ENCODE measurements around the gene ANTXR2.
"Not testable (repeated sequence)": the region's sequence is repeated elsewhere in the genome, so short reads cannot be mapped to it uniquely, and the experiment has no call there.

The ANTXR2 gene

DNA sequence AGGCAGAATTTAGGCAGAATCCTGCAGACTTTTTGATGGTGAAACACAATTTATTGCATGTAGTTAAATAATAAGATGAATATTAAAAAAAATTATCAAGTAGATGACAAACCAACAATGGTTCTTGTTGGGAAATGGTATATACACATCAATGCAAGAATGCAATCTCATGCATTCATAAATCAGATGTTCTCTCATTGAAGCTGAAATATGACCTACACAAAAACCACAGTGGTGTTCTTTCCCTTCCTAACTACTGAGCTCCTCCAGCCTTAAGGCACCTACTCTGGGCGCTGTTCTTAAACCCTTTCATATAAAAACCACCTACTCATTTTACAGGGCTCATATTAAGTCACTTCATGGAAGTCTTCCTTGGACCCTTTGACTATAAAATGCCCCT is 64.1 kb downstream of the ANTXR2 start:
- Mint-ChIP-seq H3K27me3 (ENCODE audit: low read depth, poor library complexity) (no peaks in the 10 kb centered on the region), H3K4me1 (no peaks in the 10 kb centered on the region), H3K27ac (no peak overlapping the region), H3K36me3 (ENCODE audit: low read depth) (peaks cover 72% of the 10 kb centered on the region), H3K9me3 (peaks cover 22% of the 10 kb centered on the region), H3K4me3 (no peak overlapping the region)
- DNase-seq: no peak
- TF ChIP-seq, protein P1, sequence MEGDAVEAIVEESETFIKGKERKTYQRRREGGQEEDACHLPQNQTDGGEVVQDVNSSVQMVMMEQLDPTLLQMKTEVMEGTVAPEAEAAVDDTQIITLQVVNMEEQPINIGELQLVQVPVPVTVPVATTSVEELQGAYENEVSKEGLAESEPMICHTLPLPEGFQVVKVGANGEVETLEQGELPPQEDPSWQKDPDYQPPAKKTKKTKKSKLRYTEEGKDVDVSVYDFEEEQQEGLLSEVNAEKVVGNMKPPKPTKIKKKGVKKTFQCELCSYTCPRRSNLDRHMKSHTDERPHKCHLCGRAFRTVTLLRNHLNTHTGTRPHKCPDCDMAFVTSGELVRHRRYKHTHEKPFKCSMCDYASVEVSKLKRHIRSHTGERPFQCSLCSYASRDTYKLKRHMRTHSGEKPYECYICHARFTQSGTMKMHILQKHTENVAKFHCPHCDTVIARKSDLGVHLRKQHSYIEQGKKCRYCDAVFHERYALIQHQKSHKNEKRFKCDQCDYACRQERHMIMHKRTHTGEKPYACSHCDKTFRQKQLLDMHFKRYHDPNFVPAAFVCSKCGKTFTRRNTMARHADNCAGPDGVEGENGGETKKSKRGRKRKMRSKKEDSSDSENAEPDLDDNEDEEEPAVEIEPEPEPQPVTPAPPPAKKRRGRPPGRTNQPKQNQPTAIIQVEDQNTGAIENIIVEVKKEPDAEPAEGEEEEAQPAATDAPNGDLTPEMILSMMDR (IDR thresholded peaks at IDR 0.05): no peak

DNA sequence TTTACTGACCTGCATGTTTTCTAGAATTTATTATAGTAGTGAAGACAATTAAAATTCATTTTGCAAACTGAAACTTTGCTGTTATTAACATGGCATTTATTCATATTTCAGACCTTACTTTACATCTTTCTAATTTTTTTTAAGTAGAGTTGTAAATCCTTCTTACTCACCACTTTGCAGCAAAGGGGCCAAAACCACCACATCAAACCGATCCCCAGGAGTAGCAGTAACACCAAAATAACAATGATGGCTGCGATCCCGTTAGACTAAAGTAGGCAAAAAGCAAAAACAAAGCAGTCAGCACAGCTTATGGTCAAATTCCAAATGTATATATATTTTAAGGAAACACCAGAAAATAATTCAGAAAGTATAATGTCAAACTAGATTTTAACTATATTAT is 64.7 kb downstream of the ANTXR2 start:
- H3K9me3 Mint-ChIP-seq: peaks cover 27% of the 10 kb centered on the region
- TF ChIP-seq, protein P1 (IDR thresholded peaks at IDR 0.05): no peak
- no peaks in the 10 kb centered on the region for H3K27me3 Mint-ChIP-seq (ENCODE audit: low read depth, poor library complexity)
- H3K36me3 Mint-ChIP-seq (ENCODE audit: low read depth): peaks cover 75% of the 10 kb centered on the region
- H3K4me3 Mint-ChIP-seq: no peak overlapping the region
- H3K4me1 Mint-ChIP-seq: no peaks in the 10 kb centered on the region
- no peak for DNase-seq
- no peak overlapping the region for H3K27ac Mint-ChIP-seq

- Mint-ChIP-seq H3K4me1 (no peaks in the 10 kb centered on the region), H3K27ac (no peak overlapping the region), H3K27me3 (ENCODE audit: low read depth, poor library complexity) (no peaks in the 10 kb centered on the region), H3K36me3 (ENCODE audit: low read depth) (peaks cover 76% of the 10 kb centered on the region), H3K9me3 (peaks cover 30% of the 10 kb centered on the region), H3K4me3 (no peak overlapping the region)
- DNase-seq: no peak
- TF ChIP-seq, protein P1 (IDR thresholded peaks at IDR 0.05): no peak
Measured at GRCh38 chr4:80007745-80008149, 65.3 kb downstream of the ANTXR2 start.

DNA sequence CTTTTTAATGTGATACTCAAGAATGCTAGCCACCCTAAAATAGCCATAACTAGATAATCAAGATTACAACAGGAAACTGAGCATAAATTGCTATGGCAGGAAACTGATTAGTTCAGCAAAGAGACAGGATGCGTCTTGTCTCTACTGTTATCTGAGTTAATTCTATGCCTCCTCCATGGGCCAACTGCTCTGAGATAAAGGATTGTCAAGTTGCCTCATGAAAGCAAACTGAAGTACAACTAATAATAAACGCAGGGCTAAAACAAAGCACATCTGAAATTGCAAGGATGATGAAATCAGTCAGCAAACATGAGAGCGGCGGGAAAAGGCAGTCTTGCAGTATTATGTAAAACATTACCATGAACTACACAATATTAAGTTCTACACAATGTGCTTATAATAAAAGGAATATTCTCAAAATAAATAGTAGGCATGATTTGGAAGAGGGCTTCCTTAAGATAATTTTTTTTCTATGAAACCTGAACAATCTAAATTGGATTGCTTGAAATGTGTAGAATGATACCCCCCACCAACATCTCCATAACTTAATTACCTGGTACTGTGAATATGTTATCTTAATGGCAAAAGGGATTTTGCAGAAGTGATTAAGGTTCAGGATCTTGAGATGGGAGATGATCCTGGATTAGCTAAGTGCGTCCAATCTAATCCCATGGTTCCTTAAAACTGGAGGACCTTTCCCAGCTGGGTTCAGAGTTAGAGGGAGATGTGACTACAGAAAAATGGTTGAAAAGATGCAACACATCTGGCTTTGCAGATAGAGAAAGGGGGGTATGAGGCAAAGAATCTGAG is 65.9 kb downstream of the ANTXR2 start:
- H3K4me3 Mint-ChIP-seq: no peak overlapping the region
- H3K27ac Mint-ChIP-seq: no peak overlapping the region
- H3K9me3 Mint-ChIP-seq: peaks cover 34% of the 10 kb centered on the region
- no peak for DNase-seq
- H3K4me1 Mint-ChIP-seq: no peaks in the 10 kb centered on the region
- H3K27me3 Mint-ChIP-seq (ENCODE audit: low read depth, poor library complexity): no peaks in the 10 kb centered on the region
- TF ChIP-seq, protein P1 (IDR thresholded peaks at IDR 0.05): no peak
- peaks cover 79% of the 10 kb centered on the region for H3K36me3 Mint-ChIP-seq (ENCODE audit: low read depth)

GRCh38 chr4:80005863-80006262 is 67.2 kb downstream of the ANTXR2 start:
- TF ChIP-seq, protein P1 (IDR thresholded peaks at IDR 0.05): no peak
- no peaks in the 10 kb centered on the region for H3K4me1 Mint-ChIP-seq

DNA sequence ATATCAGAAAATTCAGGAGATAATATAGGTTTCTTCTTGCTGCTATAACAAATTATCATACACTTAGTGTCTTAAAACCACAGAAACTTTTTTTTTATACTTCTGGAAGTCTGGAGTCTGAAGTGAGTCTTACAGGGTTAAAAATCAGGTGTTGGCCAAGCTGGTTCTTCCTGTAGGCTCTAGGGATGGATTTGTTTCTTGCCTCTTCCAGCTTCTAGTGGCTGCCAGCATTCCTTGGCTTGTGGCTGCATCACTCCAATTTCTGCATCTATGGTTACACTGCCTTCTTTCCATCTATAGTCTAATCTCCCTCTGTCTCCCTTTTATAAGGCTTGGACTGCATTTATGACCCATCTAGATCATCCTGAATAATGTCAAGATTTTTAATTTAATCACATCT is 68.7 kb downstream of the ANTXR2 start:
- H3K36me3 Mint-ChIP-seq (ENCODE audit: low read depth): peaks cover 66% of the 10 kb centered on the region
- peaks cover 38% of the 10 kb centered on the region for H3K9me3 Mint-ChIP-seq
- no peak for DNase-seq
- H3K27ac Mint-ChIP-seq: no peak overlapping the region
- no peak overlapping the region for H3K4me3 Mint-ChIP-seq
- TF ChIP-seq, protein P1 (IDR thresholded peaks at IDR 0.05): no peak
- no peaks in the 10 kb centered on the region for H3K4me1 Mint-ChIP-seq
- H3K27me3 Mint-ChIP-seq (ENCODE audit: low read depth, poor library complexity): no peaks in the 10 kb centered on the region

More at GRCh38 chr4:80005863-80006262, 67.2 kb downstream of the ANTXR2 start:
- H3K4me3 Mint-ChIP-seq: no peak overlapping the region
- no peak for DNase-seq
- H3K9me3 Mint-ChIP-seq: peaks cover 38% of the 10 kb centered on the region
- peaks cover 76% of the 10 kb centered on the region for H3K36me3 Mint-ChIP-seq (ENCODE audit: low read depth)
- no peak overlapping the region for H3K27ac Mint-ChIP-seq
- no peaks in the 10 kb centered on the region for H3K27me3 Mint-ChIP-seq (ENCODE audit: low read depth, poor library complexity)

- peaks cover 38% of the 10 kb centered on the region for H3K9me3 Mint-ChIP-seq
- H3K36me3 Mint-ChIP-seq (ENCODE audit: low read depth): peaks cover 55% of the 10 kb centered on the region
Measured at GRCh38 chr4:80002559-80002958, 70.5 kb downstream of the ANTXR2 start.

DNA sequence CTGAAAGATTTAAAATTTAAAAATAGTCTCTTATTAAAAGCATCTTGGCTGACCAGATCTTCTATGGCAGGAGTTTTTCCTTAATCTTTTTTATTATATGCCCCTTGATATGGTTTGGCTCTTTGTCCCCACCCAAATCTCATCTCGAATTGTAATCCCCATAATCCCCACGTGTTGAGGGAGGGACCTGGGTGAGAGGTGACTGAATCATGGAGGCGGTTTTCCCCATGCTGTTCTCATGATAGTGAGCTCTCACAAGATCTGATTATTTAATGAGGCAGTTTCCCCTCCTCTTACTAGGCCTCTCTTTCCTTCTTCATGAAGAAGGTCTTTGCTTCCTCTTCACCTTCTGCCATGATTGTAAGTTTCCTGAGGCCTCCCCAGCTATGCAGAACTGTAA is 74.0 kb downstream of the ANTXR2 start:
- not testable (repeated sequence) for H3K4me1 Mint-ChIP-seq; H3K27ac Mint-ChIP-seq; DNase-seq; H3K4me3 Mint-ChIP-seq; H3K27me3 Mint-ChIP-seq (ENCODE audit: low read depth, poor library complexity)
- H3K9me3 Mint-ChIP-seq: peaks cover 16% of the 10 kb centered on the region
- peaks cover 31% of the 10 kb centered on the region for H3K36me3 Mint-ChIP-seq (ENCODE audit: low read depth)

More at GRCh38 chr4:80002559-80002958, 70.5 kb downstream of the ANTXR2 start:
- not testable (repeated sequence) for DNase-seq; H3K4me3 Mint-ChIP-seq; H3K4me1 Mint-ChIP-seq; H3K27ac Mint-ChIP-seq; H3K27me3 Mint-ChIP-seq (ENCODE audit: low read depth, poor library complexity)

Data from nephron progenitor cell (in vitro differentiated cells).